NCI-H187 treated with DMSO at 0.1 percent for 48 hours (cell line): ENCODE results near the gene ZFP36.

Source experiments
- DNase-seq: peaks from one replicate; lab custom pipeline; 2025; lab: John Stamatoyannopoulos, UW

Gene ZFP36

GRCh38 chr19:39405958-39406655 is 540 bp upstream of the ZFP36 start:
- DNase-seq: no peak

DNA sequence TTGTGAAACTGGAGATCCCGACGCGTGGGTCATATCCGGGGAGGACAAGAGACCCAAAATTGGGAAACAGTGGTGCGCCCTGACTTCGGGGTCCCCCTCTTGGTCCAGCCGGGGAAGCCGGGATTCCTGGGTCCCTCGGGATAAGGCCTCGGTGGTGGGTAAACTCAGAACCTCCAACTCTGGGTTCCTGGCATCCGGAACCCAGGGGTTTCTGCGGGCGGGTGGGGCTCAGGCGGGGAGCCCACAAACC is 688 bp downstream of the ZFP36 start:
- DNase-seq: no peak

DNA sequence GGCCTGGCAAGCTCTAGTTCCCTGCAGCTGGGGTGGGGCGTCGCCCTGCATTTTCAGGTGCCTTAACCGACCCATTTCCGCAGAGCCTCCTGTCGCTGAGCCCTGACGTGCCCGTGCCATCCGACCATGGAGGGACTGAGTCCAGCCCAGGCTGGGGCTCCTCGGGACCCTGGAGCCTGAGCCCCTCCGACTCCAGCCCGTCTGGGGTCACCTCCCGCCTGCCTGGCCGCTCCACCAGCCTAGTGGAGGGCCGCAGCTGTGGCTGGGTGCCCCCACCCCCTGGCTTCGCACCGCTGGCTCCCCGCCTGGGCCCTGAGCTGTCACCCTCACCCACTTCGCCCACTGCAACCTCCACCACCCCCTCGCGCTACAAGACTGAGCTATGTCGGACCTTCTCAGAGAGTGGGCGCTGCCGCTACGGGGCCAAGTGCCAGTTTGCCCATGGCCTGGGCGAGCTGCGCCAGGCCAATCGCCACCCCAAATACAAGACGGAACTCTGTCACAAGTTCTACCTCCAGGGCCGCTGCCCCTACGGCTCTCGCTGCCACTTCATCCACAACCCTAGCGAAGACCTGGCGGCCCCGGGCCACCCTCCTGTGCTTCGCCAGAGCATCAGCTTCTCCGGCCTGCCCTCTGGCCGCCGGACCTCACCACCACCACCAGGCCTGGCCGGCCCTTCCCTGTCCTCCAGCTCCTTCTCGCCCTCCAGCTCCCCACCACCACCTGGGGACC is 1.2 kb downstream of the ZFP36 start:
- no peak for DNase-seq

DNA sequence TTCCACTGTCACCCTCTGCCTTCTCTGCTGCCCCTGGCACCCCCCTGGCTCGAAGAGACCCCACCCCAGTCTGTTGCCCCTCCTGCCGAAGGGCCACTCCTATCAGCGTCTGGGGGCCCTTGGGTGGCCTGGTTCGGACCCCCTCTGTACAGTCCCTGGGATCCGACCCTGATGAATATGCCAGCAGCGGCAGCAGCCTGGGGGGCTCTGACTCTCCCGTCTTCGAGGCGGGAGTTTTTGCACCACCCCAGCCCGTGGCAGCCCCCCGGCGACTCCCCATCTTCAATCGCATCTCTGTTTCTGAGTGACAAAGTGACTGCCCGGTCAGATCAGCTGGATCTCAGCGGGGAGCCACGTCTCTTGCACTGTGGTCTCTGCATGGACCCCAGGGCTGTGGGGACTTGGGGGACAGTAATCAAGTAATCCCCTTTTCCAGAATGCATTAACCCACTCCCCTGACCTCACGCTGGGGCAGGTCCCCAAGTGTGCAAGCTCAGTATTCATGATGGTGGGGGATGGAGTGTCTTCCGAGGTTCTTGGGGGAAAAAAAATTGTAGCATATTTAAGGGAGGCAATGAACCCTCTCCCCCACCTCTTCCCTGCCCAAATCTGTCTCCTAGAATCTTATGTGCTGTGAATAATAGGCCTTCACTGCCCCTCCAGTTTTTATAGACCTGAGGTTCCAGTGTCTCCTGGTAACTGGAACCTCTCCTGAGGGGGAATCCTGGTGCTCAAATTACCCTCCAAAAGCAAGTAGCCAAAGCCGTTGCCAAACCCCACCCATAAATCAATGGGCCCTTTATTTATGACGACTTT is 2.0 kb downstream of the ZFP36 start:
- no peak for DNase-seq

- DNase-seq: peak; percentile 78
Observed at GRCh38 chr19:39409208-39410016, 2.8 kb downstream of the ZFP36 start.

GRCh38 chr19:39410017-39410830 is 3.6 kb downstream of the ZFP36 start:
- no peak for DNase-seq

- no peak for DNase-seq
Observed at GRCh38 chr19:39410831-39411080, 4.1 kb downstream of the ZFP36 start.

GRCh38 chr19:39411081-39411831 is 4.6 kb downstream of the ZFP36 start:
- DNase-seq: no peak

DNA sequence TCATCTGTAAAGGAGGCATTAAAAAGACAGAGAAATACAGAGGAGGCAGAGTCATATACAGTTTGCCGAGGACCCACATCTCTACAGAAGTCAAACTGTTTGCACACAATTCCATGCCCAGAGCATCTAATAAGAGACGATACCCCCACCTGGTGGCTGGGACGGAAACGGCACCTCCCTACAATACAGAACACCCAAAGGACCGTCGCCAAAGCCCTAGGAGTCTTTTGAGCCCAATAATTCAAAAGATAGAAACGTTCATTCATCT is 5.1 kb downstream of the ZFP36 start:
- DNase-seq: peak; percentile 76

- DNase-seq: peak; percentile 90
Observed at GRCh38 chr19:39412100-39412866, 5.6 kb downstream of the ZFP36 start, which contains the start of gene PLEKHG2. PLEKHG2 (plus strand) TSS chr19:39412669; CDS start chr19:39414087, 1,418 bp downstream.

DNA sequence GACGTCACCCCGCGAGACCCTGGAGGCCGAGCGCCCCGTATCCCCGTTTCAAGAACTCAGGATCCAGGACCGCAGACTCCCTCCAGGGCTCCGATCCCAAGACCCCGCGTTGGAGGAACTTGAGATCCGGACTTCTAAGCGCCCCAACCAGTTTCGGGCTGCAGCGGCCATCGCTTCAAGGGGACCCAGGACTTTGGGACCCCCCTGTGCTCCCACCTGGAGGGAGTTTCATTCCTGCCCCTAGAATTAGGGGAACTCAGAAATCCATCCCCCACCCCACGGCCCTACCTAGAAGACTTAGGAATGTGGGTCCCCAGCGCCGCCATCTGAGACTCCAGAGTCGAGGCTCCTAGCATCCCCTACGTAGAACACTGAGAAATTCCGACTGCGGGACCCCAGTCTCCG is 6.2 kb downstream of the ZFP36 start:
- no peak for DNase-seq

- DNase-seq: no peak
Observed at GRCh38 chr19:39413272-39413910, 6.7 kb downstream of the ZFP36 start.

DNA sequence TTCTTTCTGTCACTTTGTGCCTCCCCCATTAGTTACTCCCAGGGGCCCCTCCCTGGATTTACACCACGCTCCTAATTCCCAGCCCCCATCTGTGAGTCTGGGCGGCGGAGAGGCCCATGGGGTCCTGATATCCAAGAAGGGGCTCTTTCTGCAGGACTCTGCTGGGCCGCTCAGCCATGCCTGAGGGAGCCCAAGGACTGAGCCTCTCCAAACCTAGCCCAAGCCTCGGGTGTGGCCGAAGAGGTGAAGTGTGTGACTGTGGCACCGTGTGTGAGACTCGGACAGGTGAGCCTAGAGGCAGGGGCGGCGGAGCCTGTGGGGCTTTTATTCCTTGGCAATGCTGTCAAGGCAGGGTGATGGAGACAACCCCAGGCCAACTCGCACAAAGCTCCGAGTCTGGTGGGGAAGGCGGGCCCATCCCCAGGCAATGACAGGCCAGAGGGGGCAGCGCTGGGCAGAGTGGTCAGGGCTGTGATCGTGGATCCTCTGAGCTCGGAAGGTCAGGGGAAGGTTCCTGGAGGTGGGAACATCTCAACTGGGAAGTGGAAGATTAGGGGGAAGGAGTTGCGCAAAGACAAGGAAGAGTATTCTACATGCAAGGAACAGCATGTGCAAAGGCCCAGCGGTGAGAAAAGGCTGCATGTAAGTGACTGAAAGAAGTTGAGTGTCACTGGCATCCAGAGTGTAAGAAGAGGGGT is 7.4 kb downstream of the ZFP36 start:
- DNase-seq: no peak

DNA sequence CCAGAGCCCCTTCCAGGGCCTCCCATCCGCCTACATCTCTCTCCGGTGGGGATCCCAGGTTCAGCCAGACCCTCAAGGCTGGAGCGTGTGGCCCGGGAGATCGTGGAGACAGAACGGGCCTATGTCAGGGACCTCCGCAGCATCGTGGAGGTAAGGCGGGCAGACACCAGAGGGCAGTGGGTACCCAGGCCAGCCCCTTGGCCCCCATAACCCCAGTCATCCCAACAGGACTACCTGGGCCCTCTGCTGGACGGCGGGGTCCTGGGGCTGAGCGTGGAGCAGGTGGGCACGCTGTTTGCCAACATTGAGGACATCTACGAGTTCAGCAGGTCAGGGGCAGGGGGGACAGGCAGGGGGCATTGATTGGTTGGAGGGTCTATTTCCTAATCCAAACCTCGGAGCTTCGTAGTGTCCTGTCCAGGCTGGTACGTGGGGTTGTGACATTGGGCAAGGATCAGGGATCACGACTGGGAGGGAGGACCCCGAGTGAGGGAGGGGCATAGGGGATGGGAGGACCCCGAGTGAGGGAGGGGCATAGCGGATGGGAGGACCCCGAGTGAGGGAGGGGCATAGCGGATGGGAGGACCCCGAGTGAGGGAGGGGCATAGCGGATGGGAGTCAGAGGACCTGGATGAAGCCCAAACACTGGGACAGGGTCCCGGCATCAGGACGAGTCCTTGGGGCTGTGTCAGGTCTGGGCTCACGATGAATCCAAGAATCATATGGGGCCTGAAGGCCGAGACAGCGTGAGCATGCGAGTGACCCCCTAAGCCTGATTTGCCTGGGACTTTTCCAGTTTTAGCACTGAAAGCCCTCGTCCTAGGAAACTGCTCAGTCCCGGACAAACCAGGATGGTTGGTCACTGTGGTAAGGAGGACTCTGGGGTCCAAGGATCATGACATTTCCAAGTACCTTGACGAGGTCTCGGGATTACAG is 8.7 kb downstream of the ZFP36 start:
- DNase-seq: no peak

- DNase-seq: no peak
Observed at GRCh38 chr19:39416152-39417120, 9.8 kb downstream of the ZFP36 start.

DNA sequence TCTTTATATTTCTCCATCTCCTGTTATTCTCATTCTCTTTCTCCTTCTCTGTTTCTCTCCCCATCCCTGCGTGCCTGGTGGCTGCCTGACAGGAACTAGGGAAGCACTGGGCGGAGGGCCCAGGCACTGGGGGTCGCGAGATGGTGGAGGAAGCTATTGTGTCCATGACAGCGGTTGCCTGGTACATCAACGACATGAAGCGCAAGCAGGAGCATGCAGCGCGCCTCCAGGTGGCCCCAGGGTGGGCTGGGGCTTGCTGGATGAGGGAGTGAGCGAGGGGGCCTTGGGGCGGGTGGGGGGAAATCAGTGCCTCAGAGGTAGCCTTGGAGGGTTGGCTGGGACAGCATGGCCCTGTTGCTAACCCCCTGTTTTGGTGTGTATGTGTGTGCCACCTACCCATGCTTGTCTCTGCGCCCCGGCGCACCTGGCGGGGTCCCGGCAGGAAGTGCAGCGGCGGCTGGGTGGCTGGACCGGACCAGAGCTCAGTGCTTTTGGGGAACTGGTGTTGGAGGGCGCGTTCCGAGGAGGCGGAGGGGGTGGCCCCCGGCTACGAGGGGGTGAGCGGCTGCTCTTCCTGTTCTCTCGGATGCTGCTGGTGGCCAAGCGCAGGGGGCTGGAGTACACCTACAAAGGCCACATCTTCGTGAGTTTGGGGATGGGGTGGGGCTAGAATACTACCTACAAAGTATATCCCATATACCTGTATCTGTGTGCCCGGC is 11.0 kb downstream of the ZFP36 start:
- DNase-seq: no peak
